Fibroblast of the conjunctiva (primary cell): Measurements from ENCODE around the gene RPL27A.

Experiments
- DNase-seq: peaks from one replicate; pipeline ENCODE4 v3.0.0-alpha.2; 2010; ENCODE audit warnings: low read depth

RPL27A gene

GRCh38 chr11:8721609-8722500 is 39.3 kb downstream of the RPL27A start:
- no peak for DNase-seq

DNA sequence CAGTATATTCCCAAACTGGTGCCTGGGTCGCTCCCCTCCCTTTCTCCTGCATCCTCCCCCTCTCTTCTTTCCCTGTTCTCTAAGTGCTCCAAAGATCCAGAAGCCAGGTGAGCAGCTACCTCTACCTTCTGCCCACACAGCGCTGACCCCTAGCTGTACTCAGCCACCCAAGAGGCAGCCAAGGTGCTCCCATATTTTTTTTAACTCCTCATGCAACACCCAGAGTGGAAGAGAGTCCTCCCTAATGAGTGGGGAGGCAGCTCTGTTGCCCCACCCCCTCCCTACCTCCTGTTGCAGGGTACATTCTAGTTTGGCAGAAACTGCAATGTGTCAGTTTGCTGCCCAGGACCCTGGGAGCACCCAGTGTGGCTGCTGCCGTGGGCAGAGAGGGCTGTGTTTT is 40.2 kb downstream of the RPL27A start:
- DNase-seq: no peak

GRCh38 chr11:8723711-8724110 is 41.1 kb downstream of the RPL27A start:
- no peak for DNase-seq

DNA sequence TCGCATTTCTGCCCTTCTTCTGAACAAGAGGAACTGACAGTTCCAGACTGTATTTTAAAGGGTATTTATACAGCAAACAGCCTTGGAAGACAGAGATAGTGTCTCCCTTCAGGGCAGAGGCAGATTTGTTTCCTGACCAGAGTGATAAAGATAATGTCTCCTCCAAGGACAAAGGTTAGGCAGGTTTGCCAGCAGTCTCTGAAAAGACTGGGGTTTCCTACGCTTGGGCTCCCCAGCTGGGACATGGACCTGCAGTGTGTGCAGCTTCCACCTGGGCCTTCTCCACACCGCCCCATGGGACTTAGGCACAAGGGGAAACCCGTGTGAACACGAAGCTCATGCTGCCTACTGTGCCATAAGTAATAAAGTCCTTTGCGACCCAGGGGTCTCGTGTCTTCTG is 42.1 kb downstream of the RPL27A start:
- no peak for DNase-seq

GRCh38 chr11:8726395-8726794 is 43.8 kb downstream of the RPL27A start:
- DNase-seq: no peak

GRCh38 chr11:8728563-8728962 is 46.0 kb downstream of the RPL27A start:
- DNase-seq: no peak

DNA sequence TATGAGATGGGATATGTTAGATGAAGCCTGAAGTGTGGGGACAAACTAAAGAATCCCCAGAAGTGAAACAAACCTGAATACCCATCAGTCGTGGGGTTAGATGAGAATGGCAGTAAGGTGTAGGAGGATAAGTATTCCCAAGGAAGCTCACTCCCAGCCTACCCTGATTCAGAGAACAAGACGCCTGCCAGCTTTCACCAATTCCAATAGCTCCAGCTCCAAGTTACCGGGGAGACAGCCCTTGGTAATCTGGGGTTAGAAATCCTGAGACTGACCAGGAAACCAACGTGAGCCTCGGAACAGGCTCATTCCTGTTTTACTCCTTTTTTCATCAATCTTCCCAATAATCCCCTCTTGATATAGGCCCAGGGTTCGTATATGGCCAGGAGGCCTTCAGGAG is 46.5 kb downstream of the RPL27A start:
- no peak for DNase-seq

DNA sequence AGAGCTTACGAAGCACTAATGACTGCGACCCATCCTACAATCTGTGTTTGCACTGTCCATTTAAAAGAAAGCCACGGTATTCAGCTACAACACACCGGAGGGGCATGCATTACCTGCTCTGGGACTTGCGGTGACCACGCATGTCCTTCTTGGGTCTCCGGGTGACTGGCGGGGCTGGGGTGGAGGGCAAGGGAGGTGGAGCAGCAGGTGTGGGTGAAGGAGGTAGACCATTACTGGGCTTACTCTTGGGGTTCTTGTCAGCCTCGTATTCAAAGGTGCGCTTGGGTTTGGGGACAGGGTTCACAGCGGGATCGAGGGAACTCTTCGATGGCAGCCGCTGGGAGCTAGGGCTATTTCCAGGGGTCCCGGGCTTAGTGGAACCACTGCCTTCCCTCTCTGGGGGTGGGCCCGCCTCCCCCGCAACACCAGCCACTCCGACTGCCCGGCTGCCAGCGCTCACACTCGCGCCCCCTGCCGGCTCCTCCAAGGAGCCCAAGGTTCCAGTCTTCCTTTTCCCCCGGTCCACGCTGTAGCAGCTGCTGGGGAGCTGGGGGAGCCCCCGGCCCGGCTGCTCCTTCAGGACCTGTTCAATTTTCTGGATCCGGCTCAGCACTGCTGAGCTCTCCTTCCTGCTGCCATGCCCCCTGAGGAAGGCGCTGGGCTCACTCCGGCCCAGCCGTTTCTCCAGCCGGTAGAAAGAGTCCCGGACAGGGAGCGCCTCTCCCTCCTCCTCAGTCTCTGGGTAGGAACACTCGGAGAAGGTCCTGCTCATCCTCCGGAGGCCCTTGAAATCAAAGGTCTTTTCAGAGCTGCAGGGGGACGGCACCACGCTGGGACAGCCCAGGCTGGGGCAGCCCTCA is 47.5 kb downstream of the RPL27A start:
- DNase-seq: no peak

DNA sequence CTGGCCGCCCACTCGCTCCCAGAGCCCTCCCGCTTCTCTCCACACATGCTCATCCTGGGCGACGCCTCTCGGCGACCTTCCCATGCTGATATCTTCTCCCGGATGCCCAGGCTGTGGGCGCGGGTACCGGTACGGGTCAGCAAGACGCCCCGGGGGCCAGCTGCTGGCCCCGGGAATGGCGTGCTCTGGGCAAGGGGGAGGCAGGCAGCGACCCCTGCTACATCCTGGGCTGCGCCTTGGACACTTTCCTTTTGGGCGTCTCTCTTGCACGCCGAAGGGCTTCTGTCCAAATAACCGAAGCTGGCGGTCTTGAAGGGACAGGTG is 48.1 kb downstream of the RPL27A start:
- DNase-seq: no peak

- no peak for DNase-seq
Measured at GRCh38 chr11:8731647-8732323, 49.2 kb downstream of the RPL27A start.

DNA sequence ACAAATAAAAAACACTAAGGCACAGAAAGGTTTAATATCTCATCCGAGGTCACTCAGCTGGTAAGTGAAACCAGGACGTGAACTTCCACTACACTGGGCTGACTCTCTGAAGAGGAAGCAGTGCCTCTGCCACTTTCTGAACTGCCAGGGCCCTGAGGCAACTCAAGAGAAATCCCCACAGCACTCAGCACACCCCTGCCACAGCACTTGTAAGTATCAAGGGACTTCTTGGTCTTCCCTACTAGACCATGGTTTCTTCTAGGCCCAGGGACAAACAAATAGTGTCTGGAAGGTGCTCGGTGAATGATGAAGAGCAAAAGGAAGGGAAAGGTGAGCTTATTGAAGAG is 49.7 kb downstream of the RPL27A start:
- no peak for DNase-seq

DNA sequence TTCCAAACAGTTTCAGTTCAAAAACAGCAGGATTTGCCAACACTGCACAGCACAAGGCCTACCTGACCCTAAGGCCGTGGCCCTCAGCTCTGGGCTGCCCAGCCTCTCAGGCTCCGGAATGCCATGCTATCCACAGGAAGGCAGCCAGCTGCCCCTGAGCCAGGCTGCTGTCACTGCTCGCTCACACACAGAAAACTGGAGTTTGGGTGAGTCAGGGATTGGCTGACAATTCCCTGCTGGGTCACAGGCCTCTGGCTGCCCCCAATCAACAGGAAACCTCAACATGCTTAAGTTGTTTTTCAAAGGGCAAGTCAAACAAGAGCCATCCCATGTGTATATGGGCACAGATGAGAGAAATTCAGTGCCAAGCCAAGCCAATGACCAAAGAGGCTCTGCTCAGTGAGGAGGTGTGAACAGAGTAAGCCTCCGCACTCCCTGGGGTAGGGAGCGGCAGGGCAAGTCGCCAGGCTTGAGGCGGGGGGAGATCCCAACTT is 50.2 kb downstream of the RPL27A start:
- DNase-seq: no peak

DNA sequence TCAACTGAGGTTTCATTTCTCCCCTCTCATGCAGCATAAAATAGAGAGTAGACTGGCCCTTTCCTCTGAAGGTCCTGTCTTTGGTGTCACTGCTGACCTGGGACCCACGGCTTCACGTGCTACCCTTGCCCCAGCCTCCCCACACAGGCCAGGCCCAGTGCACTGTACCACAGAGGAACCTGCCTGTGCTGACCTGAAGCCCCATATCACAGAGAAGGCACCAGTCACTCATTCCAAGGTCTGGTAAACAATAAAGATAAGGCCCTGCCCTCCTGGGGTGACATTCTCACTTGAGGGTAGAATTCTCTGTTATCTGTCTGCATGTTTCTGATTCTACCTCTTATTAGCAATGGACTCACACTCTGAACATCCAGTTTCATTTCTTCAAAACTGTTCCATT is 51.3 kb downstream of the RPL27A start:
- no peak for DNase-seq

DNA sequence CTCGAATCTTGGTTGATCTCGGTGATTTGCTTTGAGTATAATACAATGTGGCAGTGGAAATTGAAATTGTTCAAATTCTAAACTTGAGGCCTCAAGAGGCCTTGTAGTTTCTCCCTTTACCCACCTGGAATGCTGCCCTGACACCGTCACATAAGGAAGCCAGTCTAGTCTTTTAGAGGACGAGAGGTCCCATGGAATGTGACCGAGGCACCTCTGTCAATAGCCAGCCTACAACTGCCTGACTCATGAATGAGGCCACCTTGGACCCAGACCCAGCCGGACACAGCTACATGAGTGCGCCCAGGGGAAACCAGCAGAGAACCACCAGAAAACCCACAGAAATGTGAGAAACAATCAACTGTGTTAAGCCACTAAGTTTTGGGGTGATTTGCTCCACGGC is 52.5 kb downstream of the RPL27A start:
- no peak for DNase-seq

- no peak for DNase-seq
Measured at GRCh38 chr11:8739309-8739793, 56.8 kb downstream of the RPL27A start.
